Ovary (tissue), 3 donors: ENCODE data around the gene EPHA8.

Source experiments
- CTCF ChIP-seq, 3 donors: fragments of 450-650 bp in 2 of 3; fragments of 200-600 bp in 1 of 3; IDR thresholded peaks; one replicate each; pipeline versions ENCODE4 v1.5.1 to v1.8.0; 2016 to 2022; ENCODE audit warnings: antibody characterized with exemption in 3 of 3, mild to moderate bottlenecking in 1 of 3
- EP300 ChIP-seq: sonication (generic); formaldehyde crosslinking; IDR thresholded peaks from one replicate; pipeline ENCODE4 v1.6.1; 2017; ENCODE audit warnings: antibody characterized with exemption
- POLR2A ChIP-seq: fragments of 450-650 bp; IDR thresholded peaks from one replicate; pipeline ENCODE4 v1.6.1; 2017; ENCODE audit warnings: antibody characterized with exemption, mild to moderate bottlenecking, moderate library complexity
- donor health status: DM: no; HTN: no; CAD: no.

- no peak for TF ChIP-seq CTCF (IDR thresholded peaks at IDR 0.05)
- no peak for TF ChIP-seq POLR2A
- TF ChIP-seq EP300, result no peak
These were observed 37.6 kb upstream of the EPHA8 start for GRCh38 chr1:22525646-22526045.
